Measurements from ENCODE around the gene LRBA.
"Not testable (repeated sequence)": the region's sequence is repeated elsewhere in the genome, so short reads cannot be mapped to it uniquely, and the experiment has no call there.

The LRBA gene

DNA sequence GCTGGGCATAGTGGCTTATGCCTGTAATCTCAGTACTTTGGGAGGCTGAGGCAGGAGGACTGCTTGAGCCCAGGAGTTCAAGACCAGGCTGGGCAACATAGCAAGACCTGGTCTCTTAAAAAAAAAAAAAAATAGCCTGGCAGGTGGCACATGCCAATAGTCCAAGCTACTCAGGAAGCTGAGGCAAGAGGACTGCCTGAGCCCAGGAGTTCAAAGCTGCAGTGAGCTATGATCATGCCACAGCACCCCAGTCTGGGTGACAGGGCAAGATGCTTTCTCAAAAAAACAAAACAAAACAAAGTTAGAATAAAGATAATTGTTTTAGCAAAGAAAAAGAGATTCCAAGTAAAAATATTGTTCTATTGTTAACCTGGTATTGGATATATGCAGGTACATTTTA, 75.0 kb downstream of the LRBA start:
- no peak for DNase-seq

DNA sequence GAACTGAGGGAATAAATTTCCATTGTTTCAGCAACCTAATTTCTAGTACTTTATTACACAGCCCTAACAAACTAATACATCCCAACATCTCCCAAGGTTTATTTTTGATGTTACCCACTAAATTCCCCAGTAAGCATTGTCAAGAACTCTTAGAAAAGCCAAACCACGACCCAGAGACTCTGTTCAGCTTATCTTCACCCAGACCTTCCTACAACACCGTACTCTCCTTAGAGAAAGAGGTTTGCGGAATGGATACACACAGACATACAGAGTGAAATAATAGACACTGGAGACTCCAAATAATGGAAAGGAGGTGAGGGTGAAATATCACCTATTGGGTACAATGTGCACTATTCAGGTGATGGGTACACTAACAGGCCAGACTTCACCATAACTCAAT, 75.6 kb downstream of the LRBA start:
- DNase-seq: no peak

- no peak for DNase-seq
Observed at GRCh38 chr4:150938873-150939499, 76.1 kb downstream of the LRBA start.

DNA sequence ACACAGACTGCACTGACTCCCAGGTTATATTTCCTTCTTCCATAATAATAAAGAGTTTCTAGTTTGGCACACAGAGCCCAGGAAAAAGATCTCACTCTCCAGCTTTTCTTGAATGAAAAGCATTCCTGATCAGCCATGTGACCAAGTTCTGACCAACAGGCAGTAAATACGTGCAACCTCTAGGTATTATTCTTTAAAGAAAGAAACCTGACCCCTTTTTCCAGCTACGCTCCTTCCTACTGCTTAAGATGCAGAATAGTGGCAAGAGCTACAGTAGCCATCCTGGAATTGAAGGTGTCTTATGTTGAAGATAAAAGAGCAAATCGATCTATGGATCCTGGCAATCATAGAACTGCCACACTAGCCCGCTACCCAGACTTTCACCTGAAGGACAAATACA, 76.7 kb downstream of the LRBA start:
- DNase-seq: no peak

GRCh38 chr4:150934022-150934421, 81.1 kb downstream of the LRBA start:
- no peak for DNase-seq

- DNase-seq: no peak
Observed at GRCh38 chr4:150931796-150932195, 83.3 kb downstream of the LRBA start.

DNA sequence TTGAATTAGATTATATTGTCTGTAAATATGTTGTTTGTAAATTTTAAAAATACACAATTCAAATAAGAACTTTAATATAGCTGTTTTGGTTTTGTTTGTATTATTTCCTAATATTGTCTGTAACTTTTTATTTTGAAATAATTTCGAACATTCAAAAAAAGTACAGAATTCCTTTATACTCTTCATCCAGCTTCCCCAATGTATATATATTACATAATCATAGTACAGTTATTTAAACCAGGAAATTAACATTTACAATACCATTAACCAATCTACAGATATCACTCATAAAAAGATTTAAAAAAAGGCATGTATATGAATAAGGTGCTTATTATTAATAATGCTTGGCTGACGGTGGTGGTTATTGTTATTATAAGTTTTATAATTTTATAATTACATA, 84.1 kb downstream of the LRBA start:
- DNase-seq: no peak

GRCh38 chr4:150923945-150924344, 91.1 kb downstream of the LRBA start:
- DNase-seq: no peak

DNA sequence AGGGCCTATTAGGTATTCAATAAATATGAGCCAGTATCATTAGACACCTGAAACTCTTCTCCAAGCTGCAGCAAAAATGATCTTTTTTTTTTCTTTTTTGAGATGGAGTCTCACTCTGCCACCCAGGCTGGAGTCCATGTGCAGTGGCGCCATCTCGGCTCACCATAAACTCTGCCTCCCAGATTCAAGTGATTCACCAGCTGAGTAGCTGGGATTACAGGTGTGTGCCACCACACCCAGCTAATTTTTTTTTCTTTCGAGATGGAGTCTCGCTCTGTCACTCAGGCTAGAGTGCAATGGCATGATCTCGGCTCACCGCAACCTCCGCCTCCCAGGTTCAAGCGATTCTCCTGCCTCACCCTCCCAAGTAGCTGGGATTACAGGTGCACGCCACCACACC, 93.6 kb downstream of the LRBA start:
- not testable (repeated sequence) for DNase-seq

DNA sequence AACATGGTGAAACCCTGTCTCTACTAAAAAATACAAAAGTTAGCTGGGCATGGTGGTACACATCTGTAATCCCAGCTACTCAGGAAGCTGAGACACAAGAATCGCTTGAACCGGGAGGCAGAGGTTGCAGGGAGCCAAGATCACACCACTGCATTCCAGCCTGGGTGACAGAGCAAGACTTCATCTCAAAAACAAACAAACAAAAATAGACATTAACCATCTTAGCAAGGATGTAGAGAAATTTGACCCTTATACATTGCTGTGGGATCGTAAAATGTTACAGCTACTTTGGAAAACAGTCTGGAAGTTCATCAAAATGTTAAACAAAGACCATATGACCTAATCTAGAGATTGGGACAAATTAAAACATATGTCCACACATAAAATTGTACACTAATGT, 96.5 kb downstream of the LRBA start:
- DNase-seq: not testable (repeated sequence)

DNA sequence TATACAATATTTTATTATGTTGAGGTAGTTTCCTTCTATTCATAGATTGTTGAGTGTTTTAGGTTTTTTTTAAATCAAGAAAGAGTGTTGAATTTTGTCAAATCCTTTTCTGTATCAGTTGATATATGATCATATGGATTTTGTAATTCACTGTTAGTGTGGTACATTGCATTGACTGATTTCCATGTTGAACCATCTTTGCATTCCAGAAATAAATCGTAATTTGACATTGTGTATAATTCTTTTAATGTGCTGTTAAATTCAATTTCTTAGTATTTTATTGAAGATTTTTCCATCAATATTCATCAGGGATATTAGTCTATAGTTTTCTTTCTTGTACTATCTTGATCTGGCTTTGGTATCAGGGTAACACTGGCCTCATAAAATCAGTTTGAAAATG, 103.8 kb downstream of the LRBA start:
- DNase-seq: no peak

DNA sequence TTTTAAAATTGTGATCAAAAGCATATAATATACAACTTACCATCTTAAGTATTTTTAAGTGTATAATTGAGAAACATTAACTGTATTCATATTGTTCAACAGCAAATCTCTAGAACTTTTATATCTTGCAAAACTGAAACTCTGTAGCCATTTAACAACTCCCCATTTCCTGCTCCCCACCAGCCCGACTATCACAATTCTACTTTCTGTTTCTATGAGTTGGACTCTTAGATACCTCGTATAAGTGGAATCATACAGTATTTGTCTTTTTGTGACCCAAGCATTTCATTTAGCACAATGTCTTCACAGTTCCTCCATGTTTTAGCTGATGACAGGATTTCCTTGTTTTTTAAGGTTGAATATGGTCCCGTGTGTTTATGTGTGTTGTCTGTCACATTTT, 106.0 kb downstream of the LRBA start:
- no peak for DNase-seq

- no peak for DNase-seq
Observed at GRCh38 chr4:150906987-150907633, 108.0 kb downstream of the LRBA start.

DNA sequence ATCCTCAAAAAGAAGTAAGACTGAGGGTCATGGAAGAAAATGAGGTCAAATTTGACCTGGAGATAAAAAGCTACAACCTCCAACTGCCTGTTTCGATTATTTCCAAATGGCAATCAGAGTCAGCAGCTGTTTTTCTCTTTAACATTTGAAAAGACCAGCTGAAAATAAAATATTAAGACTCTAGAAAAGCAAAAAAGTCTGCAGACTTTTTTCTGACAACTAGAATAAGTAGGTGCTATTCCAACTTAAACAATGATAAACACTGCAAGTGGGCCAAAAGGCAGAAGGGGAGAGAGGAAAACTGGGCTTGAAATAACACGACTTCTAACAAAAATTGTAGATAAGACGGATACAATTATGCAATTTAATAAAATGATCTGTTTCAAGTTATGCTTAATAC, 110.4 kb downstream of the LRBA start:
- no peak for DNase-seq

DNA sequence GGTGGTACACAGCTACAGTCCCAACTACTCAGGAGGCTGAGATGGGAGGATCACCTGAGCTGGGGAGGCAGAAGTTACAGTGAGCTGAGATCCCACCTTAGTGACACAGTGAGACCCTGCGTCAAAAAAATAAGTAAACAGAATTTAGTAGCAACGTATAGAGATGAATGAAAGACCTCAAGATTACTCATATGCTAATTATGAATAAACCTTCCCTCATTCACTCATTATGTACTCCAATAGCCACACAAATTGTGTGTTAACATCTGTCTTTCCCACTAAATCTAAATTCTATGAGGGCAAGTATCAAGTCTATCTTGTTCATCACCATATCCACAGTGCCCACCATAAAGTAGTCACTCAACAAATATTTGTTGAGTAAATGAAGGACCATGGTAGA, 111.5 kb downstream of the LRBA start:
- no peak for DNase-seq

GRCh38 chr4:150896497-150896896, 118.6 kb downstream of the LRBA start:
- no peak for DNase-seq

DNA sequence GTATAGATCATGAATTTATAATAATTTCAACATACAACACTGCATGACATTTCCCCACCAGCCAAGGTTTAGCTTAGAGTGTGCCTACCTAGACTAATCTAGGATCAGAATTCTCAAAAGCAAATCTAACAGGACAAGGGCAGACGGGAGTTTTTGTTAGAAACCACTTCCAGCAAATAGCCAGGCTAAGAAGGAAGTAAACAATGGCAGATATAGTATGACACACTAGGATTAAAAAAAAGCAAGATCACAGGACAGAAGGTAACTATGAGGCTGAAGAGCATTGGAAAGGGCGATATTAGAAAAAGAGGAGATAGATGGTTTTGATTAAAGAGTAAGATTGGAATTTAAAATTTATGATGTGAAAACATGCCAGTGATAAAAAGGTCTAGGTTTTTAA, 124.8 kb downstream of the LRBA start:
- DNase-seq: no peak

- no peak for DNase-seq
Observed at GRCh38 chr4:150889306-150889705, 125.8 kb downstream of the LRBA start.

- no peak for DNase-seq
Observed at GRCh38 chr4:150888625-150889024, 126.5 kb downstream of the LRBA start.

GRCh38 chr4:150888217-150888616, 126.9 kb downstream of the LRBA start:
- DNase-seq: no peak

GRCh38 chr4:150886597-150886996, 128.5 kb downstream of the LRBA start:
- DNase-seq: no peak

GRCh38 chr4:150884625-150885024, 130.5 kb downstream of the LRBA start:
- DNase-seq: no peak

GRCh38 chr4:150875367-150875766, 139.7 kb downstream of the LRBA start:
- DNase-seq: no peak

GRCh38 chr4:150874338-150875226, 140.5 kb downstream of the LRBA start:
- DNase-seq: no peak
